Gastroesophageal sphincter (tissue), 4 donors: ENCODE results near the gene CEP112. TPM values are rescaled to one million over a fixed set of nuclear protein-coding genes. Genes with fewer than 3 reads are reported as not detected.

Experiments
- ATAC-seq: fragments of 150-250 bp; one replicate; pipeline ENCODE4 v1.9.1; 2016; ENCODE audit warnings: mild to moderate bottlenecking, moderate library complexity
- H3K27ac ChIP-seq, 4 donors: fragments of 200-600 bp; sonication (generic) in 3 of 4; 1 replicate in 3 of 4; 2 replicates in 1 of 4; pipeline ENCODE4 v1.5.1; 2016 to 2019
- H3K27me3 ChIP-seq: fragments of 200-600 bp; sonication (generic); one replicate; pipeline ENCODE4 v1.5.1; 2019
- H3K36me3 ChIP-seq, 2 donors: fragments of 200-600 bp; sonication (generic); one replicate each; pipeline ENCODE4 v1.5.1; 2019; ENCODE audit warnings: control low read depth in 1 of 2
- H3K4me1 ChIP-seq, 3 donors: fragments of 200-600 bp; sonication (generic); 1 replicate in 2 of 3; 2 replicates in 1 of 3; pipeline ENCODE4 v1.5.1; 2016 to 2019; ENCODE audit warnings: control low read depth in 2 of 3
- H3K4me3 ChIP-seq, 2 donors: fragments of 200-600 bp; sonication (generic); one replicate each; pipeline ENCODE4 v1.5.1; 2019; ENCODE audit warnings: mild to moderate bottlenecking in 1 of 2, moderate library complexity in 1 of 2
- H3K9me3 ChIP-seq, 3 donors: fragments of 200-600 bp; sonication (generic); one replicate each; pipeline ENCODE4 v1.5.1; 2017 to 2019; ENCODE audit warnings: control low read depth in 2 of 3
- EP300 ChIP-seq: sonication (generic); formaldehyde crosslinking; IDR thresholded peaks from one replicate; pipeline ENCODE4 v1.6.1; 2017; ENCODE audit warnings: antibody characterized with exemption, mild to moderate bottlenecking
- POLR2A ChIP-seq, 2 donors: fragments of 450-650 bp; IDR thresholded peaks; one replicate each; pipeline ENCODE4 v1.6.1; 2017; ENCODE audit warnings: antibody characterized with exemption in 2 of 2, mild to moderate bottlenecking in 2 of 2, moderate library complexity in 1 of 2
- POLR2AphosphoS5 ChIP-seq: sonication (generic); formaldehyde crosslinking; IDR thresholded peaks from one replicate; pipeline ENCODE4 v1.6.1; 2017; ENCODE audit warnings: antibody characterized with exemption
- WGBS, 2 donors: methylation state at CpG; one replicate each; pipeline ENCODE4 v1.1.5; 2018; ENCODE audit warnings: low coverage in 1 of 2; 5-methylcytosine and 5-hydroxymethylcytosine counted together
- total RNA-seq, 4 donors: library from RNA; depleted of rRNA; stranded (reverse); fragments of >200 nt; gene quantifications; one replicate each; pipeline ENCODE4 v1.1.0, GENCODE V29; 2016
- TF ChIP-seq, protein P1 (sequence below), 4 experiments: fragments of 200-600 bp in 2 of 4; fragments of 450-650 bp in 2 of 4; sonication (generic) in 1 of 4; IDR thresholded peaks; one replicate each; pipeline ENCODE4 v1.5.1; 2017 to 2019; ENCODE audit warnings: antibody characterized with exemption in 4 of 4, mild to moderate bottlenecking in 2 of 4, moderate library complexity in 2 of 4

CEP112 gene
- total RNA-seq, 4 donors from 2014 or later: 21.9 to 38.2 (median 27.0) TPM

DNA sequence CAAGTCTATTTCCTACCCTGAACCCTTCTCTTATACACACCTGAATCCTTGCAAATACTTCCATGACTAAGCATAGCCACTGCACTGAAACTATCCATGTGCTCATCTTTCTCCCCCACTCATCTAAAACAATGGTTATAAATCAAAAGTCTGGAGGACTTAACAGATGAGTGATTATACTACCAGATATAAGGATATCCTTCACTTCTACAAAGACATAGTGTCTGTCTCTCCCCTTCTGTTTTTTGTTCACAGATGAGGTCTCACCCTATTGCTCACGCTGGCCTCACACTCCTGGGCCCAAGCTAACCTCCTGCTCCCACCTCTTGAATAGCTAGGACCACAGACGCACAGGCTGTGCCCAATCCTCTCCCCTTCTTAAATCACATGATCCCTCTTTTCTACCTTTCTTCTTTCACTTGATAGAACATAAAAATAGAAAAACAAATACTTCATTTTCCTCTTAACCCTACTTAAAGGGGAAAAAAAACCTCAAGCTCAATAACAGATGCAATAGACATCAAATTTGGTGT, 19.2 kb downstream of the CEP112 start:
- peaks cover 0 to 8% of the 10 kb centered on the region in 2 donors for H3K36me3 ChIP-seq
- no peak overlapping the region for H3K27ac ChIP-seq
- H3K4me1 ChIP-seq: peaks cover 0 to 8% (median 0%) of the 10 kb centered on the region in 3 donors
- no peaks in the 10 kb centered on the region for H3K9me3 ChIP-seq
- no peak overlapping the region for H3K4me3 ChIP-seq
- TF ChIP-seq EP300: no peak
- TF ChIP-seq POLR2AphosphoS5: no peak
- TF ChIP-seq, protein P1, sequence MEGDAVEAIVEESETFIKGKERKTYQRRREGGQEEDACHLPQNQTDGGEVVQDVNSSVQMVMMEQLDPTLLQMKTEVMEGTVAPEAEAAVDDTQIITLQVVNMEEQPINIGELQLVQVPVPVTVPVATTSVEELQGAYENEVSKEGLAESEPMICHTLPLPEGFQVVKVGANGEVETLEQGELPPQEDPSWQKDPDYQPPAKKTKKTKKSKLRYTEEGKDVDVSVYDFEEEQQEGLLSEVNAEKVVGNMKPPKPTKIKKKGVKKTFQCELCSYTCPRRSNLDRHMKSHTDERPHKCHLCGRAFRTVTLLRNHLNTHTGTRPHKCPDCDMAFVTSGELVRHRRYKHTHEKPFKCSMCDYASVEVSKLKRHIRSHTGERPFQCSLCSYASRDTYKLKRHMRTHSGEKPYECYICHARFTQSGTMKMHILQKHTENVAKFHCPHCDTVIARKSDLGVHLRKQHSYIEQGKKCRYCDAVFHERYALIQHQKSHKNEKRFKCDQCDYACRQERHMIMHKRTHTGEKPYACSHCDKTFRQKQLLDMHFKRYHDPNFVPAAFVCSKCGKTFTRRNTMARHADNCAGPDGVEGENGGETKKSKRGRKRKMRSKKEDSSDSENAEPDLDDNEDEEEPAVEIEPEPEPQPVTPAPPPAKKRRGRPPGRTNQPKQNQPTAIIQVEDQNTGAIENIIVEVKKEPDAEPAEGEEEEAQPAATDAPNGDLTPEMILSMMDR (IDR thresholded peaks at IDR 0.05): no peak
- TF ChIP-seq POLR2A (IDR thresholded peaks at IDR 0.05): no peak
- no peak for ATAC-seq
- no peaks in the 10 kb centered on the region for H3K27me3 ChIP-seq
- WGBS, 2 donors: 71 to 79% methylated on average over 2 of the region's 2 CpGs

DNA sequence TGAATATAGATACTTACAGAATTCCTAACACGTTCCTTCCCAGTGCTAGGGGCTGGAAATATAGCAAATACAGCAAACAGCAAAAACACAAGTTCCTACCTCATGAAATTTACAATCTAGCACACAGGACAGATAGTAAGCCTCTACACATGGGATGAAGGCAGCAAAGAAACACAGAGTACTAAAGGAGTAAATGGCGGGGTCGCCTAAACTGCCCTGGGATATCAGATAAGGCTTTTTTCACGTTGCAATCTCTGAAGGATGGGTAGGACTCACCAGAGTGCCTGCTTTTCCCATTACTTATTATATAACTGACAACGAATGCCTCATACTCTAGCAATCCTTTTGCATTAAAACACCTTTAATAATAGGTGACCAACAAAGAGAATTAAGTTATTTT, 19.8 kb downstream of the CEP112 start:
- H3K36me3 ChIP-seq: peaks cover 0 to 8% of the 10 kb centered on the region in 2 donors
- H3K27me3 ChIP-seq: no peaks in the 10 kb centered on the region
- H3K9me3 ChIP-seq: no peaks in the 10 kb centered on the region
- H3K27ac ChIP-seq: no peak overlapping the region
- H3K4me1 ChIP-seq: peaks cover 0 to 14% (median 1%) of the 10 kb centered on the region in 3 donors
- TF ChIP-seq POLR2A (IDR thresholded peaks at IDR 0.05): no peak
- TF ChIP-seq EP300: no peak
- TF ChIP-seq, protein P1 (IDR thresholded peaks at IDR 0.05): no peak
- no peak for TF ChIP-seq POLR2AphosphoS5
- WGBS, 2 donors: 72 to 92% methylated on average over 4 to 5 of the region's 5 CpGs
- ATAC-seq: no peak
- H3K4me3 ChIP-seq: no peak overlapping the region

DNA sequence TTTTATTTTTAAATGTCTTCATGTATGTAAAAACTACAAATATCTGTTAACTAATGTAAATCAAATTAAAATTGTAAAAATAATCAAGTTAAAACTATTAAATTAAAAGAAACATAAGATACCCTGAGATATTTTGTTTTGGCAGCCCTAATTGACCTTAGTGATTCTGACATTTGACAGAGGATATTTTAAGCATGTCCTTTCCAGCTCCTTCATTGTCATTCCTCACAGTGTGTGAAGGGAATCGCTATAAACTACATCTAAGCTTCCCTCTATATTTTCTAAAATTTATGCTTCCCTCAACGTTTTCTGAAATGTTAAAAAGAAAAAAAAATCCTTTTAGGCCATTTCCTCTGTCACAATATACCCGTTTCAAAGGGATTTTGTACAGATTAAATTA, 20.2 kb downstream of the CEP112 start:
- no peak for ATAC-seq
- TF ChIP-seq EP300: no peak
- TF ChIP-seq, protein P1 (IDR thresholded peaks at IDR 0.05): no peak
- H3K27ac ChIP-seq: no peak overlapping the region
- 54 to 60% methylated on average over 3 of the region's 3 CpGs for WGBS, 2 donors
- H3K9me3 ChIP-seq: no peaks in the 10 kb centered on the region
- no peaks in the 10 kb centered on the region for H3K27me3 ChIP-seq
- peaks cover 0 to 18% (median 3%) of the 10 kb centered on the region in 3 donors for H3K4me1 ChIP-seq
- H3K4me3 ChIP-seq: no peak overlapping the region
- H3K36me3 ChIP-seq: peaks cover 0 to 8% of the 10 kb centered on the region in 2 donors

DNA sequence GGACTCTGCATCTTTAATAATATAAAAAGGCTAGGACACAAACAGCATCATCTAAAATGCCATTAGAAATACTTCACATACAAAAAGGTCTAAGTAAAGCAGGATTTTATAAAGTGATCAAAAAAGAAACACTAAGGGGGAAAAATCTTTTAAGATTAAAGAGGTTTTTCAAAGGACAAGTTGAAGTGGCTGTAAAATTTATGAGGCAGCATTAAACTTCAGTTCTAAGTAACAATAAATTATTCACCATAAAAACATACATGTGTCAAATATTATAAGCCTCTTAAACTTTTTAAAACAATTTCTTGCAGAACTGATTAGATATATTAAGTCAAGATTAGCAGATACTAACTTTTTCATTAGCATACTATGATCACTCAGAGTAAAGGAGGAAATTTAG, 20.8 kb downstream of the CEP112 start:
- TF ChIP-seq, protein P1 (IDR thresholded peaks at IDR 0.05): no peak
- no peak for TF ChIP-seq POLR2A (IDR thresholded peaks at IDR 0.05)
- no peak for TF ChIP-seq EP300
- TF ChIP-seq POLR2AphosphoS5: no peak
- H3K27ac ChIP-seq: no peak overlapping the region

DNA sequence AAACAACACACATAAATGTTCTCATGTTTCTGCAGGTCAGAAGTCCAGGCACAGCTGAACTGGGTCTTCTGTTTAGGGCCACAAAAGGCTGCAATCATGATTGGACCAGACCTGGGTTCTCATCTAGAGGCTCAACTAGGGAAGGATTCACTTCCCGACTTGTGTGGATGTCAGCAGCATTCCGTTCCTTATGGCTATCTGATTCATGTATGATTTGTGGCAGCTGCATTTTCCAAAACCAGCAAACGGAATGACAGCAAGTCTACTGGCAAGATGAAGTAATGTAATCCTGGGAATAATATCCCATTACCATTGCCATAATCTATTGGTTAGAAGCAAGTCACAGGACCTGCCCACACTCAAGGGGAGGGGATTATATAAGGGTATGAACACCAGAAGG, 22.1 kb downstream of the CEP112 start:
- TF ChIP-seq, protein P1 (IDR thresholded peaks at IDR 0.05): no peak
- no peak for TF ChIP-seq POLR2A (IDR thresholded peaks at IDR 0.05)
- TF ChIP-seq EP300: no peak
- no peak for TF ChIP-seq POLR2AphosphoS5
- WGBS, 2 donors: 69 to 77% methylated on average over 3 of the region's 3 CpGs
- ATAC-seq: no peak
- Histone ChIP-seq H3K4me1 (peaks cover 0 to 22% (median 3%) of the 10 kb centered on the region in 3 donors), H3K9me3 (no peaks in the 10 kb centered on the region), H3K36me3 (peaks cover 0 to 8% of the 10 kb centered on the region in 2 donors), H3K27me3 (no peaks in the 10 kb centered on the region), H3K27ac (no peak overlapping the region), H3K4me3 (no peak overlapping the region)

More for the DNA sequence above, 20.8 kb downstream of the CEP112 start:
- ATAC-seq: no peak
- Histone ChIP-seq H3K27me3 (no peaks in the 10 kb centered on the region), H3K4me3 (no peak overlapping the region), H3K9me3 (no peaks in the 10 kb centered on the region), H3K4me1 (peaks cover 0 to 22% (median 3%) of the 10 kb centered on the region in 3 donors), H3K36me3 (peaks cover 0 to 8% of the 10 kb centered on the region in 2 donors)
